ENCODE results near the gene BUB1B.
"Not testable (repeated sequence)": the region's sequence is repeated elsewhere in the genome, so short reads cannot be mapped to it uniquely, and the experiment has no call there.

BUB1B gene

GRCh38 chr15:40155270-40155910 lies 5.5 kb upstream of the BUB1B start:
- peak; percentile 30 for DNase-seq (ENCODE audit: low spot score)
- in situ Hi-C loops (cut with MboI; ENCODE audit: low sequenced_read_pairs, unreplicated experiment): no loop called here
- TF ChIP-seq CTCF (IDR thresholded peaks at IDR 0.05; ENCODE audit: borderline replicate concordance, control extremely low read depth, extremely low read depth, insufficient read depth, missing control alignments): no peak

GRCh38 chr15:40157778-40158447 lies 3.0 kb upstream of the BUB1B start:
- in situ Hi-C loops (cut with MboI; ENCODE audit: low sequenced_read_pairs, unreplicated experiment): no loop called here
- no peak for DNase-seq (ENCODE audit: low spot score)
- no peak for TF ChIP-seq CTCF (IDR thresholded peaks at IDR 0.05; ENCODE audit: borderline replicate concordance, control extremely low read depth, extremely low read depth, insufficient read depth, missing control alignments)

GRCh38 chr15:40160021-40160420 lies 848 bp upstream of the BUB1B start:
- no peak for DNase-seq (ENCODE audit: low spot score)
- in situ Hi-C loops (cut with MboI; ENCODE audit: low sequenced_read_pairs, unreplicated experiment): no loop called here
- TF ChIP-seq CTCF (IDR thresholded peaks at IDR 0.05; ENCODE audit: borderline replicate concordance, control extremely low read depth, extremely low read depth, insufficient read depth, missing control alignments): no peak

- TF ChIP-seq CTCF (IDR thresholded peaks at IDR 0.05; ENCODE audit: borderline replicate concordance, control extremely low read depth, extremely low read depth, insufficient read depth, missing control alignments): no peak
- DNase-seq (ENCODE audit: low spot score): no peak
- in situ Hi-C loops (cut with MboI; ENCODE audit: low sequenced_read_pairs, unreplicated experiment): no loop called here
Measured at GRCh38 chr15:40161693-40162391, 973 bp downstream of the BUB1B start.

- in situ Hi-C loops (cut with MboI; ENCODE audit: low sequenced_read_pairs, unreplicated experiment): no loop called here
- TF ChIP-seq CTCF (IDR thresholded peaks at IDR 0.05; ENCODE audit: borderline replicate concordance, control extremely low read depth, extremely low read depth, insufficient read depth, missing control alignments): no peak
- no peak for DNase-seq (ENCODE audit: low spot score)
Measured at GRCh38 chr15:40162552-40162951, 1.7 kb downstream of the BUB1B start.

- peak; percentile 33 for DNase-seq (ENCODE audit: low spot score)
- in situ Hi-C loops (cut with MboI; ENCODE audit: low sequenced_read_pairs, unreplicated experiment): no loop called here
- TF ChIP-seq CTCF (IDR thresholded peaks at IDR 0.05; ENCODE audit: borderline replicate concordance, control extremely low read depth, extremely low read depth, insufficient read depth, missing control alignments): no peak
Measured at GRCh38 chr15:40163657-40164416, 3.0 kb downstream of the BUB1B start.

GRCh38 chr15:40167374-40167773 lies 6.5 kb downstream of the BUB1B start:
- DNase-seq (ENCODE audit: low spot score); in situ Hi-C loops (cut with MboI; ENCODE audit: low sequenced_read_pairs, unreplicated experiment): not testable (repeated sequence)
